IMR-90 (cell line): Measurements from ENCODE around the gene DCTN1.

Source experiments
- BHLHE40 ChIP-seq: fragments of 150-350 bp; IDR thresholded peaks from 2 replicates; pipeline ENCODE4 v1.6.1; 2016; ENCODE audit warnings: mild to moderate bottlenecking, low read depth, low read length
- CEBPB ChIP-seq: IDR thresholded peaks from 2 replicates; pipeline ENCODE4 v1.6.1; 2012; ENCODE audit warnings: low read depth, low read length, improper control_type of control experiment
- CHD1 ChIP-seq: IDR thresholded peaks from 2 replicates; pipeline ENCODE4 v1.6.1; 2012; ENCODE audit warnings: low read depth, low read length, improper control_type of control experiment
- CTCF ChIP-seq: conservative IDR thresholded peaks from 2 replicates; pipeline ENCODE4 v1.5.1; 2012; ENCODE audit warnings: mild to moderate bottlenecking, low read depth, low read length, improper control_type of control experiment
- FOS ChIP-seq: fragments of 150-350 bp; IDR thresholded peaks from 2 replicates; pipeline ENCODE4 v1.6.1; 2016; ENCODE audit warnings: low read depth, low read length
- MAFK ChIP-seq: IDR thresholded peaks from 2 replicates; pipeline ENCODE4 v1.6.1; 2012; ENCODE audit warnings: low read depth, low read length, improper control_type of control experiment
- NFE2L2 ChIP-seq: fragments of 150-350 bp; IDR thresholded peaks from 2 replicates; pipeline ENCODE4 v1.6.1; 2016; ENCODE audit warnings: low read depth, mild to moderate bottlenecking, low read length
- POLR2A ChIP-seq: IDR thresholded peaks from 2 replicates; pipeline ENCODE4 v1.6.1; 2012; ENCODE audit warnings: mild to moderate bottlenecking, low read depth, low read length
- RAD21 ChIP-seq: IDR thresholded peaks from 2 replicates; pipeline ENCODE4 v1.6.1; 2012; ENCODE audit warnings: low read length, improper control_type of control experiment
- SMC3 ChIP-seq: fragments of 150-350 bp; IDR thresholded peaks from 2 replicates; pipeline ENCODE4 v1.6.1; 2016; ENCODE audit warnings: low read depth, mild to moderate bottlenecking, antibody characterized with exemption, low read length, moderate library complexity
- USF2 ChIP-seq: fragments of 150-350 bp; IDR thresholded peaks from 2 replicates; pipeline ENCODE4 v1.6.1; 2017; ENCODE audit warnings: mild to moderate bottlenecking, antibody characterized with exemption, low read length, low read depth

GRCh38 chr2:74426181-74426758 is 46.2 kb upstream of the DCTN1 start:
- TF ChIP-seq BHLHE40 (no peak), RAD21 (no peak), CTCF (no peak), FOS (no peak), POLR2A (no peak), SMC3 (no peak), MAFK (no peak), CEBPB (no peak), CHD1 (no peak), USF2 (no peak), NFE2L2 (no peak)
